Transverse colon (tissue), 4 donors: ENCODE results near the gene EPM2A.

ENCODE experiments used
- CTCF ChIP-seq, 5 experiments: fragments of 200-600 bp in 3 of 5; fragments of 450-650 bp in 2 of 5; sonication (generic) in 3 of 5; IDR thresholded peaks; 1 replicate in 2 of 5; 2 replicates in 3 of 5; pipeline ENCODE4 v1.5.1; 2016 to 2017; ENCODE audit warnings: antibody characterized with exemption in 5 of 5, inconsistent platforms in 3 of 5, mild to moderate bottlenecking in 2 of 5, moderate library complexity in 1 of 5
- EP300 ChIP-seq: sonication (generic); formaldehyde crosslinking; IDR thresholded peaks from one replicate; pipeline ENCODE4 v1.6.1; 2017; ENCODE audit warnings: antibody characterized with exemption, low read depth
- POLR2A ChIP-seq: fragments of 450-650 bp; IDR thresholded peaks from one replicate; pipeline ENCODE4 v1.6.1; 2016; ENCODE audit warnings: antibody characterized with exemption, mild to moderate bottlenecking, moderate library complexity
- POLR2AphosphoS5 ChIP-seq, 3 donors: sonication (generic); formaldehyde crosslinking; IDR thresholded peaks; one replicate each; pipeline ENCODE4 v1.6.1; 2016; ENCODE audit warnings: antibody characterized with exemption in 3 of 3

GRCh38 chr6:145632971-145633370 lies 102.3 kb downstream of the EPM2A start:
- TF ChIP-seq CTCF (IDR thresholded peaks at IDR 0.05) (no peak), POLR2A (no peak), POLR2AphosphoS5 (IDR thresholded peaks at IDR 0.05) (no peak), EP300 (no peak)
